IMR-90 (cell line): ENCODE results near the gene GRAMD1B. TPM values are rescaled to one million over a fixed set of nuclear protein-coding genes. Genes with fewer than 3 reads are reported as not detected.

Experiments
- ATAC-seq: fragments of 200-7000 bp; cut with Tn5 transposase; 2 replicates; pipeline ENCODE4 v1.9.1; 2020; ENCODE audit warnings: low read depth, mild to moderate bottlenecking, moderate library complexity
- BruUV-seq: library from RNA; stranded (reverse); fragments of 400-500 nt; replicated peaks from 2 replicates; lab custom pipeline; 2021; lab: Mats Ljungman, UMichigan
- CTCF ChIA-PET: fragments of 300-600 bp; formaldehyde crosslinking; extraction: SDS; loops from one replicate; lab custom pipeline; 2021; ENCODE audit warnings: antibody characterized with exemption; lab: Yijun Ruan, JAX
- POLR2A ChIA-PET: fragments of 300-600 bp; sonication (Branson Sonifier 250); formaldehyde crosslinking; loops from one replicate; lab custom pipeline; 2022; ENCODE audit warnings: antibody characterized with exemption; ENCODE audit not compliant: unreplicated experiment; lab: Charles Lee
- DNase-seq: peaks from one replicate; pipeline ENCODE4 v3.0.0; 2013
- H2AFZ ChIP-seq: replicated peaks from 2 replicates; pipeline ENCODE3; 2013; ENCODE audit warnings: low read length, mild to moderate bottlenecking; ENCODE audit not compliant: poor library complexity
- H2AK5ac ChIP-seq: 2 replicates; pipeline ENCODE4 v1.6.1; 2013; ENCODE audit warnings: low read depth, low read length, inconsistent platforms
- H2AK9ac ChIP-seq: replicated peaks from 2 replicates; pipeline ENCODE3; 2013; ENCODE audit warnings: mild to moderate bottlenecking, low read depth, low read length, moderate library complexity; ENCODE audit not compliant: poor library complexity
- H2BK120ac ChIP-seq: 2 replicates; pipeline ENCODE4 v1.6.1; 2013; ENCODE audit warnings: low read depth, low read length, inconsistent platforms
- H2BK15ac ChIP-seq: 3 replicates; pipeline ENCODE4 v1.6.1; 2013; ENCODE audit warnings: low read depth, low read length, inconsistent platforms
- H2BK20ac ChIP-seq: 2 replicates; pipeline ENCODE4 v1.6.1; 2013; ENCODE audit warnings: low read depth, mild to moderate bottlenecking, inconsistent platforms, low read length, moderate library complexity
- H2BK5ac ChIP-seq: 2 replicates; pipeline ENCODE4 v1.6.1; 2013; ENCODE audit warnings: mild to moderate bottlenecking, low read depth, low read length, inconsistent platforms; ENCODE audit not compliant: poor library complexity, severe bottlenecking
- H3K14ac ChIP-seq: replicated peaks from 2 replicates; pipeline ENCODE4 v1.6.1; 2013; ENCODE audit warnings: low read depth, low read length, inconsistent platforms
- H3K18ac ChIP-seq: 2 replicates; pipeline ENCODE4 v1.6.1; 2013; ENCODE audit warnings: low read depth, low read length, control low read depth
- H3K23ac ChIP-seq: 2 replicates; pipeline ENCODE4 v1.6.1; 2013; ENCODE audit warnings: low read depth, low read length, inconsistent platforms
- H3K27ac ChIP-seq: 2 replicates; pipeline ENCODE4 v1.5.1; 2013; ENCODE audit warnings: mild to moderate bottlenecking, control low read depth, low read length; ENCODE audit not compliant: insufficient read depth
- H3K27me3 ChIP-seq: 2 replicates; pipeline ENCODE4 v1.6.1; 2013; ENCODE audit warnings: low read length; ENCODE audit not compliant: control insufficient read depth, insufficient read depth
- H3K36me3 ChIP-seq: 2 replicates; pipeline ENCODE4 v1.6.1; 2013; ENCODE audit warnings: low read length, mixed read lengths; ENCODE audit not compliant: control insufficient read depth, insufficient read depth
- H3K4ac ChIP-seq: 2 replicates; pipeline ENCODE4 v1.6.1; 2013; ENCODE audit warnings: low read depth, low read length, inconsistent platforms
- H3K4me1 ChIP-seq: 2 replicates; pipeline ENCODE4 v1.6.1; 2013; ENCODE audit warnings: low read length, mixed read lengths; ENCODE audit not compliant: control insufficient read depth, insufficient read depth
- H3K4me2 ChIP-seq: 2 replicates; pipeline ENCODE4 v1.6.1; 2013; ENCODE audit warnings: low read depth, mild to moderate bottlenecking, control low read depth, low read length, moderate library complexity
- H3K4me3 ChIP-seq: 2 replicates; pipeline ENCODE4 v1.5.1; 2013; ENCODE audit warnings: low read depth, mild to moderate bottlenecking, control low read depth, low read length, moderate library complexity; ENCODE audit not compliant: insufficient read depth
- H3K56ac ChIP-seq: 2 replicates; pipeline ENCODE4 v1.6.1; 2013; ENCODE audit warnings: low read length, inconsistent platforms; ENCODE audit not compliant: insufficient read depth; ENCODE audit errors: extremely low read depth
- H3K79me1 ChIP-seq, 2 experiments: 2 replicates each; pipeline ENCODE4 v1.6.1; 2013; ENCODE audit warnings: low read length in 2 of 2, inconsistent platforms in 1 of 2, low read depth in 1 of 2
- H3K9ac ChIP-seq: 2 replicates; pipeline ENCODE4 v1.6.1; 2013; ENCODE audit warnings: low read depth, low read length, control low read depth
- H3K9me1 ChIP-seq: 2 replicates; pipeline ENCODE4 v1.6.1; 2013; ENCODE audit warnings: low read length, inconsistent platforms; ENCODE audit not compliant: insufficient read depth
- H3K9me3 ChIP-seq: 2 replicates; pipeline ENCODE4 v1.6.1; 2013; ENCODE audit warnings: low read length; ENCODE audit not compliant: control insufficient read depth, insufficient read depth
- H4K20me1 ChIP-seq: 2 replicates; pipeline ENCODE4 v1.6.1; 2013; ENCODE audit warnings: low read length, inconsistent platforms; ENCODE audit not compliant: insufficient read depth
- H4K5ac ChIP-seq: 2 replicates; pipeline ENCODE4 v1.6.1; 2013; ENCODE audit warnings: mild to moderate bottlenecking, low read depth, low read length, control low read depth
- H4K8ac ChIP-seq, 2 experiments: 2 replicates each; pipeline ENCODE4 v1.6.1; 2013; ENCODE audit warnings: low read depth in 2 of 2, low read length in 2 of 2, control low read depth in 1 of 2, inconsistent platforms in 1 of 2
- H4K91ac ChIP-seq: 2 replicates; pipeline ENCODE4 v1.6.1; 2013; ENCODE audit warnings: low read depth, low read length, inconsistent platforms; ENCODE audit not compliant: insufficient read depth
- BHLHE40 ChIP-seq: fragments of 150-350 bp; IDR thresholded peaks from 2 replicates; pipeline ENCODE4 v1.6.1; 2016; ENCODE audit warnings: mild to moderate bottlenecking, low read depth, low read length
- CEBPB ChIP-seq: IDR thresholded peaks from 2 replicates; pipeline ENCODE4 v1.6.1; 2012; ENCODE audit warnings: low read depth, low read length, improper control_type of control experiment
- FOS ChIP-seq: fragments of 150-350 bp; IDR thresholded peaks from 2 replicates; pipeline ENCODE4 v1.6.1; 2016; ENCODE audit warnings: low read depth, low read length
- MAFK ChIP-seq: IDR thresholded peaks from 2 replicates; pipeline ENCODE4 v1.6.1; 2012; ENCODE audit warnings: low read depth, low read length, improper control_type of control experiment
- MAZ ChIP-seq: IDR thresholded peaks from 2 replicates; pipeline ENCODE4 v1.6.1; 2012; ENCODE audit warnings: low read depth, mild to moderate bottlenecking, low read length, improper control_type of control experiment, moderate library complexity, borderline replicate concordance
- USF2 ChIP-seq: fragments of 150-350 bp; IDR thresholded peaks from 2 replicates; pipeline ENCODE4 v1.6.1; 2017; ENCODE audit warnings: mild to moderate bottlenecking, antibody characterized with exemption, low read length, low read depth
- whole genome bisulfite sequencing, 2 experiments: methylation state at CpG; one replicate each; pipeline versions ENCODE4 v1.1.5 to v1.1.7; 2013; ENCODE audit warnings: missing lambda C conversion rate in 2 of 2; ENCODE audit not compliant: insufficient read length in 1 of 2; ENCODE audit errors: extremely low coverage in 2 of 2; 5-methylcytosine and 5-hydroxymethylcytosine counted together
- dilution Hi-C: fragments of 300-500 bp; cut with HindIII; formaldehyde crosslinking; loops from one replicate; pipeline ENCODE4 v1.14.3; 2018; ENCODE audit warnings: low sequenced_read_pairs; ENCODE audit not compliant: unreplicated experiment
- in situ Hi-C: fragments of 300-500 bp; cut with MboI; formaldehyde crosslinking; loops from 3 replicates; pipeline ENCODE4 v1.14.3; 2019; ENCODE audit warnings: low sequenced_read_pairs, inconsistent platforms, mixed read lengths
- intact Hi-C: fragments of 100-400 bp; cut with micrococcal nuclease; formaldehyde crosslinking; loops from 2 replicates; pipeline ENCODE4 v1.10.0; 2022
- polyA plus RNA-seq, 3 experiments: library from polyadenylated mRNA; depleted of rRNA; stranded (reverse); fragments of >200 nt; gene quantifications; 2 replicates each; pipeline ENCODE4 v1.2.3, GENCODE V29; 2012; ENCODE audit warnings: low replicate concordance in 1 of 3
- total RNA-seq: library from RNA; depleted of rRNA; stranded (reverse); fragments of >200 nt; gene quantifications from 2 replicates; pipeline ENCODE4 v1.2.3, GENCODE V29; 2012

The GRAMD1B gene
- total and polyA plus RNA-seq, 2 of the 4 experiments (the other 2 are of a cell fraction), result 7.1 to 7.2 TPM

- CTCF ChIA-PET, result no interaction called here
- TF ChIP-seq BHLHE40 (no peak), MAZ (no peak), MAFK (no peak), USF2 (no peak), FOS (no peak), CEBPB (peak; percentile 39; the same call in 1 of the 2 replicates)
- no peaks in the 10 kb centered on the region for H3K9me3 ChIP-seq
- DNase-seq, result peak; percentile 55
- no peak overlapping the region for H2BK120ac ChIP-seq
- no peak overlapping the region for H3K56ac ChIP-seq
- peaks cover 2% of the 10 kb centered on the region; the same call in 1 of the 2 replicates for H3K4me1 ChIP-seq
- no peak overlapping the region for H3K4me2 ChIP-seq
- no peak overlapping the region for H4K91ac ChIP-seq
- no peak overlapping the region for H3K14ac ChIP-seq
- H2AFZ ChIP-seq, result no peak overlapping the region
- H2BK20ac ChIP-seq, result no peak overlapping the region
- no peaks in the 10 kb centered on the region for H4K20me1 ChIP-seq
- H3K4ac ChIP-seq, result no peak overlapping the region
- ATAC-seq, result no peak
- no peak overlapping the region for H3K23ac ChIP-seq
- no peak overlapping the region for H4K8ac ChIP-seq
- no peak overlapping the region for H4K5ac ChIP-seq
- H3K9me1 ChIP-seq, result peaks cover 6% of the 10 kb centered on the region; the same call in 1 of the 2 replicates
- in situ Hi-C loops (no loop called here), intact Hi-C loops (no loop called here), dilution Hi-C loops (no loop called here)
- BruUV-seq, result no TSS peak
- H3K9ac ChIP-seq, result no peak overlapping the region
- H3K18ac ChIP-seq, result no peak overlapping the region
- no peak overlapping the region for H3K27ac ChIP-seq
- H3K79me1 ChIP-seq, result peaks cover 8 to 23% of the 10 kb centered on the region in 2 experiments; a peak in 3 of 4 replicates
- no peak overlapping the region for H2AK9ac ChIP-seq
- H3K27me3 ChIP-seq, result no peaks in the 10 kb centered on the region
- H3K4me3 ChIP-seq, result no peak overlapping the region
- H3K36me3 ChIP-seq, result peaks cover 1% of the 10 kb centered on the region; the same call in 1 of the 2 replicates
- H2AK5ac ChIP-seq, result no peak overlapping the region
- H2BK5ac ChIP-seq, result no peak overlapping the region
- no peak overlapping the region for H2BK15ac ChIP-seq
- WGBS, 2 experiments, result no CpG with 5 or more reads among the region's 6 CpGs
- POLR2A ChIA-PET, result no interaction called here
Measured at GRCh38 chr11:123482218-123482617, 52.1 kb downstream of the GRAMD1B start.
